HG02852 (cell line): Measurements from ENCODE around the gene C10orf53.
"Not testable (repeated sequence)": the region's sequence is repeated elsewhere in the genome, so short reads cannot be mapped to it uniquely, and the experiment has no call there.

ENCODE experiments used
- ATAC-seq: cut with Tn5 transposase; IDR thresholded peaks from one replicate; pipeline ENCODE4 v1.9.1; 2021; ENCODE audit warnings: mild to moderate bottlenecking, moderate library complexity; ENCODE audit not compliant: unreplicated experiment

The C10orf53 gene

GRCh38 chr10:49686651-49687050, 7.2 kb downstream of the C10orf53 start:
- ATAC-seq, result no peak

- no peak for ATAC-seq
Measured at GRCh38 chr10:49688261-49688846, 8.9 kb downstream of the C10orf53 start.

- no peak for ATAC-seq
Measured at GRCh38 chr10:49688920-49689319, 9.5 kb downstream of the C10orf53 start.

- ATAC-seq, result no peak
Measured at GRCh38 chr10:49689882-49690510, 10.5 kb downstream of the C10orf53 start.

- no peak for ATAC-seq
Measured at GRCh38 chr10:49690698-49691356, 11.4 kb downstream of the C10orf53 start.

GRCh38 chr10:49691588-49691987, 12.1 kb downstream of the C10orf53 start:
- no peak for ATAC-seq

- ATAC-seq, result no peak
Measured at GRCh38 chr10:49694466-49694865, 15.0 kb downstream of the C10orf53 start.

GRCh38 chr10:49696311-49696710, 16.9 kb downstream of the C10orf53 start:
- ATAC-seq, result no peak

- ATAC-seq, result no peak
Measured at GRCh38 chr10:49698679-49699078, 19.2 kb downstream of the C10orf53 start.

GRCh38 chr10:49700211-49700610, 20.8 kb downstream of the C10orf53 start:
- ATAC-seq, result no peak

GRCh38 chr10:49700997-49701396, 21.5 kb downstream of the C10orf53 start:
- no peak for ATAC-seq

- ATAC-seq, result no peak
Measured at GRCh38 chr10:49707585-49707984, 28.1 kb downstream of the C10orf53 start.

GRCh38 chr10:49709934-49710333, 30.5 kb downstream of the C10orf53 start:
- no peak for ATAC-seq

- ATAC-seq, result no peak
Measured at GRCh38 chr10:49710966-49711365, 31.5 kb downstream of the C10orf53 start.

GRCh38 chr10:49711481-49711880, 32.0 kb downstream of the C10orf53 start:
- no peak for ATAC-seq

GRCh38 chr10:49713266-49713665, 33.8 kb downstream of the C10orf53 start:
- no peak for ATAC-seq

- ATAC-seq, result not testable (repeated sequence)
Measured at GRCh38 chr10:49715157-49715556, 35.7 kb downstream of the C10orf53 start.

- no peak for ATAC-seq
Measured at GRCh38 chr10:49726593-49726992, 47.1 kb downstream of the C10orf53 start.

- no peak for ATAC-seq
Measured at GRCh38 chr10:49733866-49734265, 54.4 kb downstream of the C10orf53 start.

GRCh38 chr10:49734676-49735075, 55.2 kb downstream of the C10orf53 start:
- ATAC-seq, result no peak

GRCh38 chr10:49735161-49735560, 55.7 kb downstream of the C10orf53 start:
- no peak for ATAC-seq

GRCh38 chr10:49735848-49736563, 56.6 kb downstream of the C10orf53 start:
- ATAC-seq, result no peak
